HG03432 (cell line): ENCODE results near the gene MIEF1.
A peak's percentile ranks its signal among the peaks of the same experiment; 100 is the strongest.

Experiments used
- ATAC-seq: cut with Tn5 transposase; IDR thresholded peaks from one replicate; pipeline ENCODE4 v1.9.1; 2021; ENCODE audit warnings: mild to moderate bottlenecking, moderate library complexity; ENCODE audit not compliant: unreplicated experiment

MIEF1 gene

DNA sequence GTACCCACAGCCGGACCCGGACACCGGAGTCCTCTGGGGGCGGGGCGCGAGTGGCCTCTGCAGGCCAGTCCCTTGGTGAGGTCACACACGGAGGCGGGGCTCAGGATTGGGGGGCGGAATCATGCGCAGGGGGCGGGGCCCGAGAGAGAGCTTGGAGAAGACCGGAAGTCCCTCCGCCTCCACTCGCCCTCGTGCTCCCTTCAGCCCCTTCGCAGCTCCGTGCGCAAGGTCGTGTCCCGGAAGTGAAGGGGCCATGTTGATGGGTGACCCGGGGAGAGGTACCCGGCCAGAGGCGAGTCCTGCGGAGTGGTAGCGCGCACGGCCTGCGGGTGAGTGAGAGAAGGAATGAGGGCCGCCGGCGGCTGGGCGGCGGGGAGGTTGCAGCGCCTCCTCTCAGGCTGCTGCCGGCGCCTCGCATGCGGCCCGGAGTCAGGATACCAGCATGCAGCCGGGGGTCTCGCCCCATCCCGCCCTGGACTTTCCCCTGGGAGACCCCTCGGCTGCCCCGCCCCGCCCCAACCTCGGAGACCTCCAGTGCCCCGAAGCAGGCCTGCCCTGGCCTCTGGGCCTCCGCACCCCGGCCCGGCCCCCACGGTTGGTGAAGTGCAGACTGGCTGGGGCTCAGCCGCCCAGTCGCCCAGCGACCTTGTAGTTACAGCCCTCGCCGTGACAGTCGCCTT lies at the start of gene MIEF1:
Gene MIEF1, plus strand, starts transcription at position 182 of the 680 bp plus-strand sequence. CDS start 9,005 bp downstream, outside the sequence.
- peak; percentile 86 for ATAC-seq

DNA sequence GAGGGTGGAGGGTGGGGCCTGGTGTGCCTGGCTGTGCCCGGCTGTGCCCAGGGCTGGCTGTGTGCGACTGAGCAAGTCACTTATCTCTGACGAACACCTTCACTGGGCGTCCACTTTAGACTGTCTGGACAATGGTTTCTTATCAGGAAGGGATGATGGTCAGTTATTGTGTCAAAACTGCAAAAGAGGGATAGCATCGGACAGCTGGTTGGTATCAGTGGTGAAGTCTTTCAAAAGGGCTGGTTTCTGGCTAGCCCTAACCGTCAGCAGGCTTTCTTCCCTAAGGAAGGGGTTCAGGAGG lies 49.4 kb upstream of the MIEF1 start:
- ATAC-seq, result no peak

DNA sequence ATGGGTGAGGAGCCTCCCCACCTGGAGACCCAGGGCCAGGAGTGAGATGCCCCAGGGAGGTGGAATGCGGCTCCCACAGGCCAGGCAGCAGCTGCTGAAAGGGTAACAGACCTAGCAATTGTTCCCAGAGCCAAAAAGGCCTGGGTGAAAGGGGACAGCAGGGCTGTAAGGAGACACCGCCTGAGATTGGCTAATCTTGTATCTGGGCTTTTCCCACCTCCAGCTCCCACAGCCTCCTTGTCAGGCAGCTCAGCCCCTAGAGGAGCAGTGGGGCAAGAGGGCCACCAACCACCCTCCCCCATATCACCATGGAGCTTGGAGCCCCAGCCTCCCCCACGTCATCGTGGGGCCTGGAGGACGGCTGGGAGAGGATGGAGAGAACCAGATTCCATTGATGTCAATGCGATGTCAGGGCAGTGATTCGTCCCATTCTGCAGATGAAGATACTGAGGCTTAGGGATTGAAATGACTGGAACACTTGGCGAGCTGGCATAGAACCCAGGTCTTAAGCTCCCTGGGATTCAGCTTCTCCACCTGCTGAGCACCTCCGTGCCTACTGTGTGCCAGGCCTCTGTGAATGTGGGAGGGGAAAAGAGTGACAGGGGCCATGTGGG lies 48.2 kb upstream of the MIEF1 start:
- no peak for ATAC-seq

DNA sequence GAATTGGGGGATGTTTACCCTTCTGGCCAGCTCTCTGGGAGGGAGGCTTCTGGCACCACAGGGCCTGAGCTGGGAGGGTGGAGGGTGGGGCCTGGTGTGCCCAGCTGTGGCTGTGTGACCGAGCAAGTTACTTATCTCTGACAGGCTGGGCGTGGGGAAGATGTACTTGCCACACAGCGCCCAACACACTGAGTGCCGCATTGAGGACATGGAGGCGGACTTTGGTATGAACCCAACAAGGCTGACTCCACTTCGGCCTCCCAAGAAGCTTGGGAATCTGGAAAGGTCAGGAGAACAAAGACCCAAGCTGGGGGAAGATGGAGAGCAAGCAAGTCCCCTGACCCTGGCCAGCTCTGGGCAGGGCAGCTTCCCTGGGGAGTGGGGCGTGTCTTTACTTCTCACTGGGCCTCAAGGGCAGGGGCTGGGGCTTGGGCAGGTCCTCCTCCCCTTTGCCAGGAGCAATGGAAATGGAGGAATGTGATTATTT lies 47.7 kb upstream of the MIEF1 start:
- no peak for ATAC-seq

DNA sequence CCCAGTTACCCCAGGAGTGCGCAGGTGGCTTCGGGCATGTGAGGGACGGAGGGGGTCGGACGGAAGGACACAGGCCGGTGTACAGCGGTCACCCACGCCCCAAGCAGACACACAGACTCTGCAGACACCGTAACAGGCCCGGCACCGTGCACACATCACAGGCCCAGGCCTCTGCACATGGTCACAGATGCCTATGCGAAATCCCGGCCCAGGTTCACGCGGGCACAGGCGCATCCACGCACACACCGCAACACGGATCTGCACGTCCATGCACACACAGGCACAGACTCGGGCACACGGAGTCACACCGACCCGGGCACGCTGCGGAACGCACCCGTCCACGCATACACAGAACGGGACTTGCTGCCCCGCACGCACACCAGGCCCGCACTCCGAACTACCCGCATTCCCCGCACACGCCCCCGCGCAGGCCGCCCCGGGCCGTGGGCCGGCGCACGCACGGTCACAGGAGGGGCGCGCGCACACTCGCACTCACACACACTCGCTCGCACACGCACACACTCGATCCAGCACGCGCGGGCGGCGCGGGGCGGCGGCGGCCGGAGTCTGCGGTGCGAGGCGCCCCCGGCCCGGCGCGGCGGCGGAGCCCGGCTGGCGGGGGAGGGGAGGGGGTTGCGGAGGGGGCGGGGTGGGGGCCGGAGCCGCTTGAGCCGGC lies 45.4 kb upstream of the MIEF1 start, which contains the start of gene MGAT3:
Gene MGAT3, plus strand, starts transcription at position 491 of the 676 bp plus-strand sequence. CDS start 30,336 bp downstream, outside the sequence.
- ATAC-seq, result no peak

DNA sequence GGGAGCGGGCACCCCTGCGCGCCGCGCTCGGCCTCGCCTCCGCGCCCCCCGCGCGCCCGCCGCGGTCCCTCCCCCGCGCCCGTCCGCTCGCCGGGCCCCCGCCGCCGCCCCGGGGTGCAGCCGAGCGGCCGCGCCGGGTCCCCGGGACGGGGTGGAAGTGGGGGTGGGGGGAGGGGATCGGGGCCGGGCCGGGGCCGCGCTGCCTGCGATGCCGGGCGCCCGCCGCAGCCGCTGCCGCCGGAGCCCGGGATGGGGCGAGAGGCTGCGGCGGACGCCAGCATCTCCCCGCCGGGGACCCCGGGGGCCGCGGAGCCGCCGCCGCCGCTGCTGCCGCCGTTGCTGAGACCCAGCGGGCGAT lies 44.9 kb upstream of the MIEF1 start:
- no peak for ATAC-seq

DNA sequence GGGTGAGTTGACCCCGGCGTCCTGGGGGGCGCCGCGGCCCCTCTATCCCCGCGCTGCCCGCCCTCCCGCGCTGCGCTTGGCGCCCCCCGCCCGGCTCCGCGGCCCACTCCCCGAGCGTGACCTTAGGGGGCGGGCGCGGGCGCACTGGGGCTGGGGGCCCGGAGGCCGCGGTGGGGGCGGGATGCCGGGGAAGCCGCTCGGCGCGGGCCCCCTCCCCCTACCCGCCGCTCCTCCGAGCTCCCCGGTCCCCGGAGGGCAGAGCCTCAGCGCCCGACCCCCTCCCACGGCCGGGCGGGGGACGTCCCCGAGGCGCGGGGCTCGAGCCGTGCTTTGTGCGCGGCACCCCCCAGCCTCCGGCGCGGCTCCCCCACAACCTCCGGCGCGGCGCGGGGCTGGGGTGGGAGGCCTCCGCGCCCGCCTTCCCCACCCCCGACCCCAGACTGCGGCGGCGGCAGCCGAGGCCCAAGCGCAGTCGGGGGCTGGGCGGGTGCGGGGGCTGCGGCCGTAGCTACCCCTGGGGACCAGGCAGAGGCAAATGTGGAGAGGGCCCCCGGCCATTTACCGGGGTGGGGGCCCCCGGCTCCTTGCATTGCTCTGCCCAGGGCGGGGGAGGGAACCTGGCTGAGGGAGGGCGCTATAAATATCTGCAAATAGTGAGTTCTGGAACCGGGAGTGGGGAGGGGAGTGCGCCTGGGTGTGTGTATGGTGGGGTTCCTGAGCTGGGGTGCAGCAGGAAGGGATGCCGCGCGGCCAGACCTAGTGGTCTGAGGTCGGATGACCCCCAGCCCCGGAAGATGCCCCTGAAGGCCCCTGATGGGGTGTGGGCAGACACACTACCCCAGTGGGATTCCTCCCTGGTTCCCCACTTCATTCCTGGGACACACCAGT lies 44.3 kb upstream of the MIEF1 start:
- ATAC-seq, result no peak

DNA sequence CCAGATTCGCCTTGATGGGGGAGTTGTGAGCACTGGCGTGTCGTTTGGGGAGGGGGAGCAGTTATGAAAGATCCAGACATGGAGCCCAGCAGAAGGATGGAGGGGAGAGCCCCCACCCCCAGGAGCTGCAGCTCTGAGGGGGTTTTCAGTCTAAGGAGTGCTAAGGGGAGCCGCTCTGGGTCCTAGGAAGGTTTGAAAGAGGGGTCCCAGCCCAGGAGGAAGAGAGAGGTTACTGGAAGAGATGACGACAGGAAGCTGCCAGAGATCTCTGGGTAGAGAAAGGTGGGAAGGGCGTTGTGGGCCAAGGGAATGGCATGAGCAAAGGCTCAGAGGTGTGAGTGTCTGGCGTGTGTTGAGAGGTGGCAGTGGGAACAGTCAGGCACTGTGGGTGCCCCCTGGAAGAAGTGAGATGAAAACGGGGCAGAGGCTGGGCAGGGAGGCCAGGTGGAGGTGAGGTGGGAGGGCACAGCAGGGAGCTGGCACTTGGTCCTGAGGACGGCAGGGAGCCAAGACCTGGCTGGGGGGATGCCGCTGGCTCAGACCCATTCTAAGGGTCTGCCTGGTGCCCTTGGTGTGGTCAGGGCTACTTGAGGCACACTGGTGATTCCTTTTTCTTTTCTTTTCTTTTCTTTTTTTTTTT lies 43.5 kb upstream of the MIEF1 start:
- no peak for ATAC-seq

DNA sequence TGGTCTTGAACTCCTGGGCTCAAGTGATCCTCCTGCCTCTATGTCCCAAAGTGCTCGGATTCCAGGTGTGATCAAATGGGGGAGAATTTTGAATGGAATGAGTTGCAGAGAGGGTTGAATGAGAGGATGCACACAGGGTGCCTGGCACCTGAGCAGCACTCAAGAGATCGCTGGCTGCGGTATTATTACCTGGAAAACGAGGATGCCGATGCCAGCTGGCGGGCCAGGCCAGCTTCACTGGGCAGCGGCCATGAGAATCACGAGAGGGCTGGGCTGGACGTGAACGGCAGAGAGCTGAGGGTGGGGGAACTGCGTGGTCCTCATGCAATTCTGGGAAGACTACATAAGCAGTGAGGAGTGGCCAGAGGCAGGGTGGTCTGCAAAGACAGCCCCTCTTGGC lies 42.4 kb upstream of the MIEF1 start:
- no peak for ATAC-seq

DNA sequence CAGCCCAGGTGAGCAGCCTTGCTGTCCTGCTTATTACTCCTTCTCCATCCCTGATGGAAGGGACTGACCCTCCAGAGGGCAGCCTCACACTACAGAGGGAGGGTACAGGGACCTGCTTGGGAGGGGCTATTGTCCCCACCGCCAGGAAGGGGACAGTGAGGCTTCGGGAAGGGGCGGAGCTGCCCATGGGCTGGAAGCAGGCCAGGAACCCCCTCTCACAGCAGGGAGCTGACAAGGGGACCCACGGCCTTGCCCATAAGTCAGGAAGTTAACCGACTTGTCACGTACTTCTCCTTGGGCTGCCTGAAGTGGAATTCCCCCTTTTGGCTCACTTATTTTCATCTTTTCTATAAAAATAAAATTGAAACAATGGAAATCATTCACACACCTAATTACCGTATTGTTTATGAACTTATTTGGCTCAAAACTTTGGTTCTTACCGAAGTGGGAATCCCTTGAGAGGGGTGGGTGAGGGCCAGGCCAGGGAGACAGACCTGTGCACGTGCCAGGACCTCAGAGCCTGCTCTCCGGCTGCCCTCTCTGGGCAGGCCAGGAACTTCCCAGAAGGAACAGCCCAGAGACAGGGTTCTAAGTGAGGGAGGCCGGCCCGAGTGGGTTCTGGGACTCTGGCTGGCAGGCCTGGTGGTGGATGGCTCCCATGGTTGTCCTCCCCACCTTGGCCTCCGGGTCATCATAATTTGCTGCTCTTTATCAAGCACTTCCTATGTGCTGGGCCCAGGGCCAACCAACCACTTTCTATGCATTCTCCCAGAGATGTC lies 39.5 kb upstream of the MIEF1 start:
- no peak for ATAC-seq

DNA sequence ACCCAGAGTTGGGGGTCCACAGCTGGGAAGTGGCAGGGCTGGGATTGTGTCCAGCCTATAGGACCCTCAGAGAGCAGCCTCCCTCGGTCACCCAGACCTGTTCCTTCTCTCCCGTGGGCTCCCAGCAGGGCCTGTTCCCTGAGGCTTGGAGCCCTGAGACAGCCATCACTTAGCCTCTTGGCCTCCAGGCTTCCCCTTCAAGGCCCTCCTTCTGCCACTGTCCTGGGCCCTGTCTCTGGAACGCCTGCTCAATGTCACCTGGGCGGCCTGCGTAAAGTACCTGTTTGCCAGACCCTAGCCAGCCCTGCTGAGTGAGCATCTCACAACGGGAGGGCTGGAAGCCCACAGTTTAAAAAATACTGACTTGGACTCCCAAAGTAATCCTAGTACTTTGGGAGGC lies 38.8 kb upstream of the MIEF1 start:
- no peak for ATAC-seq

DNA sequence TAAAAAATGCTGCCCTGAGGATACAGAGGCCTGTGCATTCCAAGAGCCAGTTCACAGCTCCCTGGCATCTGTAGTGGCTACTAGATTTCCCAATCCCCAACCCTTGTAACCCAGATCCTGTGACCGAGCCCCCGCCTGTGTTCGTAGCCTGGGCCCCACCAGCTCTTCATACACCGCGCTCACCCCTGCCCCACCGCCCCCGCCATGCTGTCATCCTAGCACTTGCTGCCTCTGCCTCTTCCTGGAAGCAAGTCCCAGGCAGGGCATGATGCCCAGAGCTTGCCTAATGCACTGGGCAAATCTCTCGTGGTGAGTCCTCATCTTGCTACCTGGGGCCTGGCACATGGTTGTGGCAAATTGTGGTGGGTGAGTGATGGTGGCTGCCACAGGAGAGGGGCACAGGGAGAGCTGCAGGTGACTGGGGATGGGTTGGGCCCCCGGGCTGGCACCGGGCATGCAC lies 38.1 kb upstream of the MIEF1 start:
- ATAC-seq, result no peak

DNA sequence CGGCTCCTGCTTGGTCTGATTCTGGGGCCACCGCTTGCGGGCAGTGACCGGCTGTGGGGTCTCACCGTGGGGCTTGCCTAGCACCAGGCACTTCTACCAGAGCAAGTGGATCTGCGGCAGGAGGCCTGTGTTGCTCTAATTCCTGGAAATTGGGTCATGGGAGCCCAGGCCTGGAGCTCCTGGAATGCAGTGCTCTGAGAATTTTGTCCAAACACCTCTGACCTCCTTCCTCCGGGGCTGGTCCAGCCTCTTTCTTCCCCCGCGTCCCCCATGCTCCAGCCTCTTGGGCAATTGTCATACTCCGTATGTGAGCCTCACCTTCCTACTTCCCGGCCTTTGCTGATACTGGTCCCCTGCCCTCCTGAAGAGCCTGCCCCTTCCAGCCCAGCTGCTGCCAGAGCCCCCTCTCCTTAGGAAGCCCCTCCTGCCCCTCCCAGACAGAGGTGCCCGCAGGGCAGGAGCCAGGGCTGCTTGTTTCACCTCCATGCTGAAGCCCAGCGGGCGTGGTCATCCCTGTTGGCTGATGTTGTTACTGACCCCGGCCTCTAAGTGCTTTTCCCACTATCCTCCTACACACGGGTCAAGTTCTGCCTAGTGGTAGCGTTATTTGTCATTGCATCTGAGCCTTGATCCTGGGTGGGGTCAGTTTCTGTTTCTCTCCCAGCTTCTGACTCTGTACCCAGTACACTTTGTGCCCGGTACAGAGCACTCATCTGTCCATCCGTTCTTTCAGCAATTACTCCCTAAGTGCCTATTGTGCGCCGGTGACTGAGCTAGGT lies 35.7 kb upstream of the MIEF1 start:
- no peak for ATAC-seq

DNA sequence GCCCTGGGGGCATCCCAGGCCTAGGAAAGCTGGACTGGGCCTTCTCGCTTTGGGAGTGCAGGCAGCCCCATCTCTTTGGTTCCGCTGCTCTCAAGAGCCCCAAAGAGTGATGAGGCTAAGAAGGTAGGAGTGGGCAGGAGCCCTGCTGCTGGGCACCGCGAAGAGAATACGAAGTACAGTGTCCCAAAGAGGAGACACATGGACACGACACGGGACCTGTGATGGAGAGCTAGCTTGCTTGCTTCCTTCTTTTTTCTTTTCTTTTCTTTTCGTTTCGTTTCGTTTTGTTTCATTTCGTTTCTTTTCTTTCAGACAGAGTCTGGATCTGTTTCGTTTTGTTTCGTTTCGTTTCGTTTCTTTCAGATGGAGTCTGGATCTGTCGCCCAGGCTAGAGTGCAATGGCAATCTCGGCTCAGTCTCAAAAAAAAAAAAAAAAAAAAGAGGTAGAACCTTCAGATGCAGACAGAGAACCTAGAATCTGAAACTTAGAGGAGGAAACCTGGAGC lies 34.6 kb upstream of the MIEF1 start:
- ATAC-seq, result no peak

DNA sequence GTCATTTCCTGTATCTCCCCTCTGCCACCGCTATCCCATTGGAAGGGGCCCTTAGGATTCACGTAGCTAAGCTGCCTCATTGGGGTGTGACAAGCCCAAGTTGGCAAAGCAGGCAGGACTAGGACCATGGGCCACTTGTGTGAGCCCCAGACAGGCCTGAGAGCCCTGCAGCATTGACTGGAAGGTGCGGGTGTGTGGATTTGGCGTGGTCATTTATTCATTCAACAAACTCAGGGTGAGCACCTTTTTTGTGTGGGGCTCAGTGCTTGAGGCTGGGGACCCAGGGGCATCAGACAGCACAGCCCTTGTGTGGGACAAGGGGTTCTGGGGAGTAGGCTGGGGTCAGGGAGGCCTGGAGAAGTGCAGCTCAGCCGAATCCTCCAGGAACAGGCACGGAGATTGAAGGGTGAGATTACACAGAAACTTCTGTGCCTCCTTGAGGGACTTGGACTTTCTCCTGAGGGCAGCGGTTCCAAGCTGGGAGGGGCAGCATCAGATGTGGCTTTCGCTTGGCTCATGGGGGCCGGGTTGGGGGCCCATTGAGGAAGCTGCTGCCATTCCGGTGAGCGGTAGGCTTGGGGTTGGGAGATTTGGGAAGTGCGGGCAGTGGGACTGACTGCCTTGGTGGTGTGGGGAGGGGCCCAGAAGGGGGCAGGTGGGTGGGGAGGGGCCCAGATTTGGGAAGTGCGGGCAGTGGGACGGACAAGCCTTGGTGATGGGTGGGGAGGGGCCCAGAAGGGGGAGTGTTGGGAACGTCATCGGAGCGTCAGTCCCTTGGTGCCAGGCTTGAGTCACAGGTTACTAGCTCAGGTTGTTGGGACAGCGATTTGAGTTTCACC lies 33.4 kb upstream of the MIEF1 start:
- no peak for ATAC-seq

DNA sequence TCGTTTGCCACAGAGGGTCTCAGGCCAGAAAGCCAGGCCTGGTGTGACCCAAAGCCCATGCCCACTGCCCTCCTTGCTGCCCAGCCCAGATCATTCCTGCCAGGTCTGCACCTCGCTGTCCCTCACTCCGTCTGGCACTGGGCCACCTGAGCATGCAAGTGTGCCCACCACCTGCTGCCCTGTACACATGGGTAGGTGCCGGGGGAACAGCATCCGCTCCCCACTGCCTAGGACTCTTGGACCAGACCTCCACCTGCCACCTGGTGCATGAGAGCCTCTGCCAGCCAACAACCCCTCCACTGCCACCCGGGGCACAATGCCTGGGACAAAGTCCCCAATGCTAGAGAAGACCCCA lies 32.8 kb upstream of the MIEF1 start:
- ATAC-seq, result no peak

DNA sequence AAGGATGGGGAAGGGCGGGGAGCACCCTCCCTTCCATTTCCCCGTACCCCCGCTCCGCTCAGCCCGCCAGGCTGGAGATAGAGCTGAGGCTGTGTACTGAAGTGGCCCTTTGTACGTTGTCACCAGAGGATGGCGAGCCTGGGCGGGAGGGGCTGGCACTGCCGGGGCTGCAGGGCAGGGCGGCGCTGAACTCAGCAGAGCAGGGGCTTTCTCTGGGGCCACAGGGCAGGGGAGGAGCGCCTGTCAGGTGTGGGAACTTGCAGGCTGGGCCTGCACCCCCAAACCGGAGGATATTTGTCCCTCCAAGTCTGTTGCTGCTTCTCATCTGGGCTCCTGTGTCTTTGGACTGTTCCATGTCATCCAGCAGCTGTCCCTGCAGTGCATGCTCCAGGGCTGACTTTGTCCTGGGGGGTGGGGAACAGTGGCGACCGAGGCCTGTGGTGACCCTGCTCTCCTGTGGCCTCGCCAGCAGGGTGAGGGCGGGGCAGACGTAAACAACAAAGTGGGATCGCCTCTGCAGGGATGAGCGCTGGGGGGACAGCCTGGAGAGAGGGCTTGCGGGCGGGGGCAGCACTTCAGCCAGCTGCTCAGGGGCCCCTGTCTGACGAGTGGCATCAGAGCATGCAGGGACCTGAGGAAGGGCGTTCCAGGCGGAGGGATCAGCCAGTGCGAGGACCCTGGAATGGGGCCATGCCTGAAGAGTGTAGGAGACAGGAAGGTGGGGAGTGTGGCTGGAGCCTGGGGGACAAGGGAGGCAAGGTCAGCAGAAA lies 32.2 kb upstream of the MIEF1 start:
- no peak for ATAC-seq
